Neuronal stem cell (in vitro differentiated cells): ENCODE results near the gene NTRK1.

Source experiments
- DNase-seq: peaks from one replicate; pipeline ENCODE4 v3.0.0-alpha.2; 2013; ENCODE audit warnings: low spot score
- H2AFZ ChIP-seq: one replicate; pipeline ENCODE4 v1.6.1; 2013; ENCODE audit warnings: mild to moderate bottlenecking, low read length, inconsistent platforms
- H2AK5ac ChIP-seq: 2 replicates; pipeline ENCODE4 v1.6.1; 2013; ENCODE audit warnings: low read depth, mild to moderate bottlenecking, inconsistent platforms, low read length, moderate library complexity, mixed read lengths
- H2BK120ac ChIP-seq: 2 replicates; pipeline ENCODE4 v1.6.1; 2013; ENCODE audit warnings: low read depth, mild to moderate bottlenecking, inconsistent platforms, low read length, moderate library complexity, mixed read lengths
- H2BK12ac ChIP-seq: one replicate; pipeline ENCODE4 v1.6.1; 2013; ENCODE audit warnings: low read length, inconsistent platforms
- H2BK15ac ChIP-seq: 2 replicates; pipeline ENCODE4 v1.6.1; 2013; ENCODE audit warnings: mild to moderate bottlenecking, low read length, inconsistent platforms, mixed read lengths
- H2BK5ac ChIP-seq: one replicate; pipeline ENCODE4 v1.6.1; 2013; ENCODE audit warnings: inconsistent platforms, mild to moderate bottlenecking, low read length, moderate library complexity
- H3K14ac ChIP-seq: one replicate; pipeline ENCODE4 v1.6.1; 2013; ENCODE audit warnings: low read length, inconsistent platforms
- H3K18ac ChIP-seq: 2 replicates; pipeline ENCODE4 v1.6.1; 2013; ENCODE audit warnings: low read length, inconsistent platforms
- H3K23ac ChIP-seq: 2 replicates; pipeline ENCODE4 v1.6.1; 2013; ENCODE audit warnings: low read depth, mild to moderate bottlenecking, mixed read lengths, low read length, inconsistent platforms; ENCODE audit not compliant: poor library complexity
- H3K27ac ChIP-seq: replicated peaks from 3 replicates; pipeline ENCODE4 v1.5.1; 2013; ENCODE audit warnings: low read length, inconsistent platforms
- H3K27me3 ChIP-seq, 3 experiments: 2 replicates each; pipeline ENCODE4 v1.6.1; 2013; ENCODE audit warnings: low read length in 3 of 3, mild to moderate bottlenecking in 2 of 3, inconsistent platforms in 1 of 3, low read depth in 1 of 3, mixed read lengths in 1 of 3, moderate library complexity in 1 of 3; ENCODE audit not compliant: control insufficient read depth in 3 of 3, insufficient read depth in 3 of 3
- H3K36me3 ChIP-seq, 2 donors: replicated peaks in 1 of 2; 2 replicates each; pipeline ENCODE4 v1.6.1; 2013; ENCODE audit warnings: low read length in 2 of 2; ENCODE audit not compliant: control insufficient read depth in 2 of 2, insufficient read depth in 2 of 2
- H3K4ac ChIP-seq: 2 replicates; pipeline ENCODE4 v1.6.1; 2013; ENCODE audit warnings: inconsistent platforms, mild to moderate bottlenecking, low read length, moderate library complexity
- H3K4me1 ChIP-seq, 2 donors: 1 replicate in 1 of 2; 2 replicates in 1 of 2; pipeline ENCODE4 v1.6.1; 2013; ENCODE audit warnings: low read length in 2 of 2, low read depth in 1 of 2; ENCODE audit not compliant: control insufficient read depth in 2 of 2, insufficient read depth in 1 of 2
- H3K4me2 ChIP-seq: one replicate; pipeline ENCODE4 v1.6.1; 2013; ENCODE audit warnings: mild to moderate bottlenecking, low read length, inconsistent platforms; ENCODE audit not compliant: insufficient read depth, poor library complexity, severe bottlenecking
- H3K4me3 ChIP-seq, 2 donors: 2 replicates each; pipeline ENCODE4 v1.5.1; 2013; ENCODE audit warnings: low read length in 2 of 2, mild to moderate bottlenecking in 2 of 2, inconsistent platforms in 1 of 2, moderate library complexity in 1 of 2
- H3K79me1 ChIP-seq: one replicate; pipeline ENCODE4 v1.6.1; 2013; ENCODE audit warnings: low read depth, mild to moderate bottlenecking, inconsistent platforms, low read length, moderate library complexity
- H3K9ac ChIP-seq: one replicate; pipeline ENCODE4 v1.6.1; 2013; ENCODE audit warnings: mild to moderate bottlenecking, low read depth, low read length, inconsistent platforms; ENCODE audit not compliant: poor library complexity
- H3K9me3 ChIP-seq, 2 donors: replicated peaks in 1 of 2; 2 replicates each; pipeline versions ENCODE3 to v1.6.1; 2013; ENCODE audit warnings: low read length in 2 of 2, mild to moderate bottlenecking in 2 of 2, inconsistent platforms in 1 of 2, low read depth in 1 of 2, mixed read lengths in 1 of 2, moderate library complexity in 1 of 2; ENCODE audit not compliant: control insufficient read depth in 2 of 2, insufficient read depth in 1 of 2
- H4K8ac ChIP-seq: one replicate; pipeline ENCODE4 v1.6.1; 2013; ENCODE audit warnings: low read depth, mild to moderate bottlenecking, inconsistent platforms, low read length, moderate library complexity
- H4K91ac ChIP-seq: one replicate; pipeline ENCODE4 v1.6.1; 2013; ENCODE audit warnings: low read length, low read depth, mild to moderate bottlenecking, inconsistent platforms; ENCODE audit not compliant: poor library complexity
- WGBS, 2 donors: extraction: QIAGEN DNeasy Blood & Tissue Kit; methylation state at CpG; one replicate each; pipeline ENCODE4 v1.1.7; 2013; ENCODE audit warnings: missing lambda C conversion rate in 2 of 2, mixed read lengths in 1 of 2; ENCODE audit not compliant: insufficient read length in 2 of 2, insufficient replicate concordance in 1 of 2; ENCODE audit errors: extremely low coverage in 2 of 2; 5-methylcytosine and 5-hydroxymethylcytosine counted together

Gene NTRK1

GRCh38 chr1:156895455-156895812 lies 34.8 kb downstream of the NTRK1 start:
- no peaks in the 10 kb centered on the region for H3K79me1 ChIP-seq
- no peak overlapping the region for H2BK5ac ChIP-seq
- no peak overlapping the region for H3K4me2 ChIP-seq
- no CpG with 5 or more reads among the region's 4 CpGs for WGBS, 2 donors
- H3K4me1 ChIP-seq, result peaks cover 27 to 31% of the 10 kb centered on the region in 2 donors
- H2BK15ac ChIP-seq, result peak overlapping the region; percentile 89
- H2BK12ac ChIP-seq, result no peak overlapping the region
- peak overlapping the region; percentile 90 for H3K18ac ChIP-seq
- H3K9me3 ChIP-seq, result no peaks in the 10 kb centered on the region
- H3K23ac ChIP-seq, result peak overlapping the region; percentile 52
- H2AFZ ChIP-seq, result peak overlapping the region; percentile 9
- H4K91ac ChIP-seq, result no peak overlapping the region
- H3K36me3 ChIP-seq, result no peaks in the 10 kb centered on the region
- H3K9ac ChIP-seq, result no peak overlapping the region
- H2AK5ac ChIP-seq, result peak overlapping the region; percentile 92
- H3K4me3 ChIP-seq, result no peak overlapping the region
- no peak overlapping the region for H3K27ac ChIP-seq
- no peak overlapping the region for H3K14ac ChIP-seq
- H3K27me3 ChIP-seq, result peaks cover 0 to 47% (median 28%) of the 10 kb centered on the region in 3 experiments
- H4K8ac ChIP-seq, result no peak overlapping the region
- H3K4ac ChIP-seq, result no peak overlapping the region
- H2BK120ac ChIP-seq, result peak overlapping the region; percentile 20
- DNase-seq, result no peak

DNA sequence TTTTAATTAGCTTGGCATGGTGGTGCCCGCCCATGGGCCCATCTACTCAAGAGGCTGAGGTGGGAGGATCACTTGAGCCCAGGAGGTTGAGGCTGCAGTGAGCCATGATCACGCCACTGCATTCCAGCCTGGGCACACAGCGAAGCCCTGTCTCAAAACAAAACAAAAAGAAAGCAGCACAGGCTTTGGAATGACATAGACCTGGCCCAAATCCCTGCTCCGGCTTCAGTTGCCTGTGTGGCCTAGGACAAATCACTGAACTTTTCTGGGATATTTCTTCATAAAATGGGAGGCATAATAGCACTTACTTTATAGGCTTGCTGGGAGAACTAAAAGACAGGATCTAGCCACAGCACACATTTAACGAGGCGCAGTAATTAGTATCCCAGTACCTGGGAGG lies 35.3 kb downstream of the NTRK1 start:
- Histone ChIP-seq H2BK15ac (peak overlapping the region; percentile 89), H2BK120ac (no peak overlapping the region), H3K23ac (no peak overlapping the region), H3K9ac (no peak overlapping the region), H3K4me3 (no peak overlapping the region), H4K8ac (no peak overlapping the region), H3K4me1 (peaks cover 27 to 31% of the 10 kb centered on the region in 2 donors), H3K4ac (no peak overlapping the region), H3K79me1 (no peaks in the 10 kb centered on the region), H3K36me3 (no peaks in the 10 kb centered on the region), H2AFZ (no peak overlapping the region), H2BK12ac (no peak overlapping the region), H2AK5ac (peak overlapping the region; percentile 94), H2BK5ac (no peak overlapping the region), H3K18ac (no peak overlapping the region), H3K27ac (no peak overlapping the region), H3K14ac (no peak overlapping the region), H3K9me3 (no peaks in the 10 kb centered on the region), H3K4me2 (no peak overlapping the region), H4K91ac (no peak overlapping the region), H3K27me3 (peaks cover 0 to 46% (median 26%) of the 10 kb centered on the region in 3 experiments)
- WGBS, 2 donors, result no CpG with 5 or more reads among the region's 6 CpGs
- DNase-seq, result no peak

- Histone ChIP-seq H3K4ac (no peak overlapping the region), H3K27ac (peak overlapping the region; percentile 44), H3K9ac (no peak overlapping the region), H2BK5ac (no peak overlapping the region), H3K9me3 (no peaks in the 10 kb centered on the region), H3K79me1 (no peaks in the 10 kb centered on the region), H3K27me3 (peaks cover 0 to 46% (median 20%) of the 10 kb centered on the region in 3 experiments), H3K4me1 (peaks cover 27 to 31% of the 10 kb centered on the region in 2 donors), H3K4me2 (no peak overlapping the region), H2BK12ac (no peak overlapping the region), H2BK15ac (peak overlapping the region; percentile 11), H2BK120ac (no peak overlapping the region), H3K14ac (peak overlapping the region; percentile 49), H3K18ac (peak overlapping the region; percentile 86), H4K8ac (no peak overlapping the region), H2AK5ac (peak overlapping the region; percentile 94), H3K23ac (peak overlapping the region; percentile 36), H4K91ac (no peak overlapping the region), H2AFZ (no peak overlapping the region), H3K36me3 (no peaks in the 10 kb centered on the region), H3K4me3 (peak overlapping the region in 1 of 2 donors; percentile 32)
- WGBS, 2 donors, result no CpG with 5 or more reads among the region's 16 CpGs
- DNase-seq, result no peak
These were observed 35.9 kb downstream of the NTRK1 start for GRCh38 chr1:156896490-156897033.

DNA sequence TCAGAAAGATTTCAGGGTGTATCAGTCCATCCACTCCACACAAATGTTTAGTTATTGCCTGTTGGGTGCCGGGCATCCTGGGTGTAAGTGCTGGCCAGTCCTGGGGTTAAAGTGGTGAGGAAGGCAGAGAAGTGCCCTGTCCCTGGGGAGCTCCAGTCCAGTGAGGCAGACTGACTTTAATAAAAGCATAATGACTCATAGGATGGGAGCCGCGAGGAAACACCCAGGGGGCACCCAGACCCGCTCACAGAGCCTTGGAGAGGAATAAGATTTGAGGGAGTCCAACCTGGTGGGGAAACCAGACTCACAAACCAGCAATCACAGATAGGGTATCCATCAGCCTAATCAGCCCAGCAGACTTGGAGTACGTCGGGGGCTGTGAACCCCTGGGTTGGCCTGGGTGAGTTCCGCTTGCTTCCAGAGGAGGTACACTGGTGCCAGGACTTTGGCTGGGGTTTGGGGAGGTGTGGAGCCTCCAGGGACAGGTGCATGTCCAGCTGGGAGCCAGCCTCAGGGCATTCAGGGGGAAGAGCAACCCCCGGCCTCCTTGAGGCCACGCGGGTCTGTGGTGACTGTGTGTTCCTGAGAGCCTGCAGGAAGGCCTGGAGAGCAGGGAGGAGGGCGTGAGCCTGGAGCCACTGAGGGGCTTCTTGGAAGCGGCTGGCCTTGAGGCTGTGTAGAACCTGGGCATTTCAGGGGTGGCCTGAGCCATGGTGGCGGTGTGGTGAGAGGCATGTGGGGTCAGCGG lies 36.6 kb downstream of the NTRK1 start:
- Histone ChIP-seq H3K27me3 (peaks cover 0 to 39% (median 15%) of the 10 kb centered on the region in 3 experiments), H2BK15ac (peak overlapping the region; percentile 60), H3K4me2 (no peak overlapping the region), H3K9me3 (no peaks in the 10 kb centered on the region), H2BK5ac (peak overlapping the region; percentile 75), H4K8ac (no peak overlapping the region), H3K9ac (no peak overlapping the region), H3K4me1 (peaks cover 24 to 33% of the 10 kb centered on the region in 2 donors), H2AK5ac (peak overlapping the region; percentile 48), H4K91ac (no peak overlapping the region), H3K14ac (peak overlapping the region; percentile 10), H3K36me3 (no peaks in the 10 kb centered on the region), H3K4ac (peak overlapping the region; percentile 30), H2BK120ac (peak overlapping the region; percentile 29), H3K79me1 (no peaks in the 10 kb centered on the region), H3K18ac (peak overlapping the region; percentile 99), H2BK12ac (peak overlapping the region; percentile 59), H3K4me3 (no peak overlapping the region), H2AFZ (peak overlapping the region; percentile 85), H3K23ac (no peak overlapping the region), H3K27ac (no peak overlapping the region)
- DNase-seq, result no peak
- WGBS, 2 donors, result no CpG with 5 or more reads among the region's 14 CpGs
